ENCODE results near the gene NOS3. TPM values are rescaled to one million over a fixed set of nuclear protein-coding genes. Genes with fewer than 3 reads are reported as not detected.

NOS3 gene
- total and polyA plus RNA-seq, 2 of the 13 experiments (the other 11 are each of a cell fraction or from before 2014, with no cell fraction given): 3.7 to 7.5 TPM

DNA sequence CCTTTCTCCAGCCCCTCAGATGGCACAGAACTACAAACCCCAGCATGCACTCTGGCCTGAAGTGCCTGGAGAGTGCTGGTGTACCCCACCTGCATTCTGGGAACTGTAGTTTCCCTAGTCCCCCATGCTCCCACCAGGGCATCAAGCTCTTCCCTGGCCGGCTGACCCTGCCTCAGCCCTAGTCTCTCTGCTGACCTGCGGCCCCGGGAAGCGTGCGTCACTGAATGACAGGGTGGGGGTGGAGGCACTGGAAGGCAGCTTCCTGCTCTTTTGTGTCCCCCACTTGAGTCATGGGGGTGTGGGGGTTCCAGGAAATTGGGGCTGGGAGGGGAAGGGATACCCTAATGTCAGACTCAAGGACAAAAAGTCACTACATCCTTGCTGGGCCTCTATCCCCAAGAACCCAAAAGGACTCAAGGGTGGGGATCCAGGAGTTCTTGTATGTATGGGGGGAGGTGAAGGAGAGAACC, 2.1 kb downstream of the NOS3 start (continued):
- 0 out of 2 replicates have a peak, but pooled peaks have one; percentile 24 for TF ChIP-seq ELF1 (CRISPR knock-in tag; IDR thresholded peaks at IDR 0.05)
- TF ChIP-seq, protein P1, sequence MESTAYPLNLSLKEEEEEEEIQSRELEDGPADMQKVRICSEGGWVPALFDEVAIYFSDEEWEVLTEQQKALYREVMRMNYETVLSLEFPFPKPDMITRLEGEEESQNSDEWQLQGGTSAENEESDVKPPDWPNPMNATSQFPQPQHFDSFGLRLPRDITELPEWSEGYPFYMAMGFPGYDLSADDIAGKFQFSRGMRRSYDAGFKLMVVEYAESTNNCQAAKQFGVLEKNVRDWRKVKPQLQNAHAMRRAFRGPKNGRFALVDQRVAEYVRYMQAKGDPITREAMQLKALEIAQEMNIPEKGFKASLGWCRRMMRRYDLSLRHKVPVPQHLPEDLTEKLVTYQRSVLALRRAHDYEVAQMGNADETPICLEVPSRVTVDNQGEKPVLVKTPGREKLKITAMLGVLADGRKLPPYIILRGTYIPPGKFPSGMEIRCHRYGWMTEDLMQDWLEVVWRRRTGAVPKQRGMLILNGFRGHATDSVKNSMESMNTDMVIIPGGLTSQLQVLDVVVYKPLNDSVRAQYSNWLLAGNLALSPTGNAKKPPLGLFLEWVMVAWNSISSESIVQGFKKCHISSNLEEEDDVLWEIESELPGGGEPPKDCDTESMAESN (CRISPR knock-in tag; conservative IDR thresholded peaks at IDR 0.05): no peak
- peak; percentile 91 for TF ChIP-seq HCFC1 (IDR thresholded peaks at IDR 0.05; ENCODE audit: low read depth, low read length)
- no peak for TF ChIP-seq POLR2A (IDR thresholded peaks at IDR 0.05; ENCODE audit: insufficient read depth in 1 of 2, low read depth in 2 of 2, low read length in 2 of 2)
- TF ChIP-seq ARNT (IDR thresholded peaks at IDR 0.05): no peak
- no peak for TF ChIP-seq HOXA9 (CRISPR knock-in tag; IDR thresholded peaks at IDR 0.05; ENCODE audit: borderline replicate concordance)
- TF ChIP-seq ZNF329 (CRISPR knock-in tag; IDR thresholded peaks at IDR 0.05; ENCODE audit: low read depth): no peak

DNA sequence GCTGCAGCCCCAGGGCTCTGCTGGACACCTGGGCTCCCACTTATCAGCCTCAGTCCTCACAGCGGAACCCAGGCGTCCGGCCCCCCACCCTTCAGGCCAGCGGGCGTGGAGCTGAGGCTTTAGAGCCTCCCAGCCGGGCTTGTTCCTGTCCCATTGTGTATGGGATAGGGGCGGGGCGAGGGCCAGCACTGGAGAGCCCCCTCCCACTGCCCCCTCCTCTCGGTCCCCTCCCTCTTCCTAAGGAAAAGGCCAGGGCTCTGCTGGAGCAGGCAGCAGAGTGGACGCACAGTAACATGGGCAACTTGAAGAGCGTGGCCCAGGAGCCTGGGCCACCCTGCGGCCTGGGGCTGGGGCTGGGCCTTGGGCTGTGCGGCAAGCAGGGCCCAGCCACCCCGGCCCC, 2.7 kb downstream of the NOS3 start:
- 41% methylated on average over 3 of the region's 14 CpGs for WGBS (ENCODE audit: low lambda C conversion rate)
- ATAC-seq: no peak

More for the DNA sequence above, 2.7 kb downstream of the NOS3 start:
- POLR2A ChIA-PET: no interaction called here
- BruUV-seq (replicated peaks): no TSS peak
- no peak overlapping the region for H3K4me2 ChIP-seq (ENCODE audit: low read depth, low read length)
- in situ Hi-C loops (cut with HindIII; ENCODE audit: extremely low pct_ligation_motif_present, low pct_unique_long_range_greater_than_20kb): no loop called here
- intact Hi-C loops (cut with micrococcal nuclease; ENCODE audit: unreplicated experiment): no loop called here
- H4K20me1 ChIP-seq (ENCODE audit: insufficient read depth, low read length): no peaks in the 10 kb centered on the region
- TF ChIP-seq SALL2 (CRISPR knock-in tag; IDR thresholded peaks at IDR 0.05) (no peak), NFRKB (IDR thresholded peaks at IDR 0.05) (no peak), ZNF546 (CRISPR knock-in tag; conservative IDR thresholded peaks at IDR 0.05) (no peak), REXO4 (CRISPR knock-in tag; IDR thresholded peaks at IDR 0.05; ENCODE audit: borderline replicate concordance) (no peak), ZNF614 (CRISPR knock-in tag; IDR thresholded peaks at IDR 0.05; ENCODE audit: borderline replicate concordance) (no peak), ZNF891 (CRISPR knock-in tag; IDR thresholded peaks at IDR 0.05) (no peak), ZNF543 (CRISPR knock-in tag; IDR thresholded peaks at IDR 0.05) (no peak), STAG1 (CRISPR knock-in tag; IDR thresholded peaks at IDR 0.05) (no peak), ZSCAN25 (CRISPR knock-in tag; IDR thresholded peaks at IDR 0.05) (no peak), ZNF850 (CRISPR knock-in tag; conservative IDR thresholded peaks at IDR 0.05) (no peak)
- TF ChIP-seq, protein P2, sequence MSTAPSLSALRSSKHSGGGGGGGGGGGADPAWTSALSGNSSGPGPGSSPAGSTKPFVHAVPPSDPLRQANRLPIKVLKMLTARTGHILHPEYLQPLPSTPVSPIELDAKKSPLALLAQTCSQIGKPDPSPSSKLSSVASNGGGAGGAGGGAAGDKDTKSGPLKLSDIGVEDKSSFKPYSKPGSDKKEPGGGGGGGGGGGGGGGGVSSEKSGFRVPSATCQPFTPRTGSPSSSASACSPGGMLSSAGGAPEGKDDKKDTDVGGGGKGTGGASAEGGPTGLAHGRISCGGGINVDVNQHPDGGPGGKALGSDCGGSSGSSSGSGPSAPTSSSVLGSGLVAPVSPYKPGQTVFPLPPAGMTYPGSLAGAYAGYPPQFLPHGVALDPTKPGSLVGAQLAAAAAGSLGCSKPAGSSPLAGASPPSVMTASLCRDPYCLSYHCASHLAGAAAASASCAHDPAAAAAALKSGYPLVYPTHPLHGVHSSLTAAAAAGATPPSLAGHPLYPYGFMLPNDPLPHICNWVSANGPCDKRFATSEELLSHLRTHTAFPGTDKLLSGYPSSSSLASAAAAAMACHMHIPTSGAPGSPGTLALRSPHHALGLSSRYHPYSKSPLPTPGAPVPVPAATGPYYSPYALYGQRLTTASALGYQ (CRISPR knock-in tag; IDR thresholded peaks at IDR 0.05): no peak
- TF ChIP-seq, protein P3, sequence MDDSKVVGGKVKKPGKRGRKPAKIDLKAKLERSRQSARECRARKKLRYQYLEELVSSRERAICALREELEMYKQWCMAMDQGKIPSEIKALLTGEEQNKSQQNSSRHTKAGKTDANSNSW (CRISPR knock-in tag; IDR thresholded peaks at IDR 0.05; ENCODE audit: borderline replicate concordance): no peak
- TF ChIP-seq, protein P4, sequence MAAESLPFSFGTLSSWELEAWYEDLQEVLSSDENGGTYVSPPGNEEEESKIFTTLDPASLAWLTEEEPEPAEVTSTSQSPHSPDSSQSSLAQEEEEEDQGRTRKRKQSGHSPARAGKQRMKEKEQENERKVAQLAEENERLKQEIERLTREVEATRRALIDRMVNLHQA (CRISPR knock-in tag; IDR thresholded peaks at IDR 0.05): no peak
- no peak for DNase-seq (ENCODE audit: low spot score)
- H3K4me3 ChIP-seq (replicated peaks in 1 of 3; ENCODE audit: insufficient read depth in 1 of 3, low read depth in 2 of 3, low read length in 3 of 3): no peak overlapping the region
- no peak overlapping the region for H3K27ac ChIP-seq (ENCODE audit: extremely low read length, insufficient read depth, low read length)
- H3K4me1 ChIP-seq (ENCODE audit: insufficient read depth, low read length): peaks cover 11% of the 10 kb centered on the region; the same call in 1 of the 2 replicates
- H2AFZ ChIP-seq (ENCODE audit: low read length): no peak overlapping the region
- FAIRE-seq: no peak
- peaks cover 4 to 42% of the 10 kb centered on the region in 2 experiments; a peak in 4 of 5 replicates for H3K27me3 ChIP-seq (ENCODE audit: control insufficient read depth in 1 of 2, insufficient read depth in 2 of 2, low read length in 2 of 2)
- H3K9me3 ChIP-seq (ENCODE audit: low read length): no peaks in the 10 kb centered on the region
- no peaks in the 10 kb centered on the region for H3K79me2 ChIP-seq (ENCODE audit: insufficient read depth, low read length)
- no peaks in the 10 kb centered on the region for H3K36me3 ChIP-seq (replicated peaks in 1 of 2; ENCODE audit: control insufficient read depth in 1 of 2, insufficient read depth in 2 of 2, low read length in 2 of 2)
- CTCF ChIA-PET (ENCODE audit: low intra/inter-chr PET ratio, low total read pairs): no interaction called here
- H3K9ac ChIP-seq (ENCODE audit: insufficient read depth, low read depth, low read length): no peak overlapping the region
